Smooth muscle cell (in vitro differentiated cells): ENCODE results near the gene CCNI. TPM values are rescaled to one million over a fixed set of nuclear protein-coding genes. Genes with fewer than 3 reads are reported as not detected.
"Not testable (repeated sequence)": the region's sequence is repeated elsewhere in the genome, so short reads cannot be mapped to it uniquely, and the experiment has no call there.

ENCODE experiments used
- DNase-seq: peaks from one replicate; lab custom pipeline; 2025; ENCODE audit not compliant: unreplicated experiment; lab: John Stamatoyannopoulos, UW
- H2AFZ ChIP-seq: fragments of 200-600 bp; sonication (generic); 2 replicates; pipeline ENCODE4 v1.6.0; 2016; ENCODE audit warnings: antibody characterized with exemption, low read depth, mild to moderate bottlenecking
- H3F3A ChIP-seq: fragments of 200-600 bp; sonication (generic); 2 replicates; pipeline ENCODE4 v1.6.0; 2017; ENCODE audit warnings: antibody characterized with exemption, low read depth
- H3K27ac ChIP-seq: fragments of 200-600 bp; sonication (generic); 2 replicates; pipeline ENCODE4 v1.5.1; 2016; ENCODE audit warnings: low read depth, mild to moderate bottlenecking
- H3K27me3 ChIP-seq: fragments of 200-600 bp; sonication (generic); 2 replicates; pipeline ENCODE4 v1.6.1; 2016; ENCODE audit warnings: low read depth, mild to moderate bottlenecking
- H3K36me3 ChIP-seq: fragments of 200-600 bp; sonication (generic); 2 replicates; pipeline ENCODE4 v1.5.1; 2016; ENCODE audit warnings: low read depth
- H3K4me1 ChIP-seq: fragments of 200-600 bp; sonication (generic); 2 replicates; pipeline ENCODE4 v1.5.1; 2016; ENCODE audit warnings: low read depth
- H3K4me2 ChIP-seq: fragments of 200-600 bp; sonication (generic); 2 replicates; pipeline ENCODE4 v1.6.0; 2016; ENCODE audit warnings: mild to moderate bottlenecking
- H3K4me3 ChIP-seq: fragments of 200-600 bp; sonication (generic); 2 replicates; pipeline ENCODE4 v1.5.1; 2016; ENCODE audit warnings: mild to moderate bottlenecking
- H3K79me2 ChIP-seq: fragments of 200-600 bp; sonication (generic); 2 replicates; pipeline ENCODE4 v1.6.0; 2016; ENCODE audit warnings: low read depth, mild to moderate bottlenecking
- H3K9ac ChIP-seq: fragments of 200-600 bp; sonication (generic); 2 replicates; pipeline ENCODE4 v1.6.0; 2016; ENCODE audit warnings: low read depth
- H3K9me3 ChIP-seq: fragments of 200-600 bp; sonication (generic); replicated peaks from 2 replicates; pipeline ENCODE4 v1.5.1; 2016; ENCODE audit warnings: low read depth
- H4K20me1 ChIP-seq: fragments of 200-600 bp; sonication (generic); 2 replicates; pipeline ENCODE4 v1.6.0; 2016; ENCODE audit warnings: low read depth
- CTCF ChIP-seq: fragments of 200-600 bp; sonication (generic); IDR thresholded peaks from 2 replicates; pipeline ENCODE4 v1.5.1; 2017; ENCODE audit warnings: borderline replicate concordance, mild to moderate bottlenecking, antibody characterized with exemption; ENCODE audit not compliant: insufficient read depth, poor library complexity, severe bottlenecking
- WGBS: methylation state at CpG from one replicate; pipeline ENCODE4 v1.1.7; 2016; ENCODE audit warnings: low lambda C conversion rate; 5-methylcytosine and 5-hydroxymethylcytosine counted together
- polyA plus RNA-seq: library from polyadenylated mRNA; unstranded; fragments of >200 nt; fragmentation: Nextera tagmentation; extraction: Ambion mirVana; gene quantifications from 2 replicates; pipeline ENCODE4 v1.2.1, GENCODE V29; 2016
- total RNA-seq: library from RNA; depleted of rRNA; stranded (reverse); fragments of >200 nt; gene quantifications from 2 replicates; pipeline ENCODE4 v1.2.3, GENCODE V29; 2014

CCNI gene
- total and polyA plus RNA-seq, 2 experiments from 2014 or later = 205 to 222 TPM

- Histone ChIP-seq H3K4me2 (no peak overlapping the region), H3K79me2 (no peaks in the 10 kb centered on the region), H3K9ac (no peak overlapping the region), H3K4me1 (no peaks in the 10 kb centered on the region), H4K20me1 (no peaks in the 10 kb centered on the region), H3K27ac (no peak overlapping the region), H3K4me3 (no peak overlapping the region), H3K9me3 (no peaks in the 10 kb centered on the region), H3K36me3 (peaks cover 25% of the 10 kb centered on the region), H3F3A (peaks cover 15% of the 10 kb centered on the region), H3K27me3 (no peaks in the 10 kb centered on the region), H2AFZ (no peak overlapping the region)
- WGBS = 70% methylated on average over 3 of the region's 3 CpGs
- TF ChIP-seq CTCF = no peak
- DNase-seq = no peak
Measured at GRCh38 chr4:77037736-77038135, 38.1 kb downstream of the CCNI start.

- not testable (repeated sequence) for H3K4me3 ChIP-seq, H2AFZ ChIP-seq, H3K27me3 ChIP-seq, H3K79me2 ChIP-seq, DNase-seq, H3K27ac ChIP-seq, H3K9me3 ChIP-seq, H3K4me2 ChIP-seq, H3K9ac ChIP-seq, H3K4me1 ChIP-seq, H4K20me1 ChIP-seq
- WGBS = over 99% methylated on average over 5 of the region's 5 CpGs
- Histone ChIP-seq H3F3A (peaks cover 15% of the 10 kb centered on the region), H3K36me3 (peaks cover 29% of the 10 kb centered on the region)
Measured at GRCh38 chr4:77037168-77037567, 38.6 kb downstream of the CCNI start.

GRCh38 chr4:77036206-77036605, 39.6 kb downstream of the CCNI start:
- H4K20me1 ChIP-seq = no peaks in the 10 kb centered on the region
- peaks cover 15% of the 10 kb centered on the region for H3F3A ChIP-seq
- H3K36me3 ChIP-seq = peaks cover 30% of the 10 kb centered on the region
- no peak overlapping the region for H3K9ac ChIP-seq
- H3K27ac ChIP-seq = peak overlapping the region; percentile 62
- H3K4me2 ChIP-seq = no peak overlapping the region
- WGBS = 57% methylated on average over 2 of the region's 2 CpGs
- TF ChIP-seq CTCF = no peak
- no peaks in the 10 kb centered on the region for H3K9me3 ChIP-seq
- no peak overlapping the region for H3K4me3 ChIP-seq
- no peaks in the 10 kb centered on the region for H3K27me3 ChIP-seq
- H3K79me2 ChIP-seq = no peaks in the 10 kb centered on the region
- H2AFZ ChIP-seq = no peak overlapping the region
- H3K4me1 ChIP-seq = no peaks in the 10 kb centered on the region
- no peak for DNase-seq

GRCh38 chr4:77035153-77035552, 40.6 kb downstream of the CCNI start:
- no peaks in the 10 kb centered on the region for H3K79me2 ChIP-seq
- H3K27ac ChIP-seq = peak overlapping the region; percentile 62
- H3K4me1 ChIP-seq = no peaks in the 10 kb centered on the region
- peaks cover 38% of the 10 kb centered on the region for H3K36me3 ChIP-seq
- H3F3A ChIP-seq = peaks cover 11% of the 10 kb centered on the region
- TF ChIP-seq CTCF = no peak
- no peaks in the 10 kb centered on the region for H4K20me1 ChIP-seq
- no peak for DNase-seq
- WGBS = 97% methylated on average over 1 of the region's 1 CpG
- H3K4me2 ChIP-seq = no peak overlapping the region
- H3K9me3 ChIP-seq = no peaks in the 10 kb centered on the region
- H3K4me3 ChIP-seq = no peak overlapping the region
- H3K9ac ChIP-seq = no peak overlapping the region
- no peaks in the 10 kb centered on the region for H3K27me3 ChIP-seq
- no peak overlapping the region for H2AFZ ChIP-seq
